GM12874 (cell line): ENCODE data around the gene MED12L.

Experiments used
- TF ChIP-seq, protein P1 (sequence below): IDR thresholded peaks from 2 replicates; pipeline ENCODE4 v1.5.1; 2011; ENCODE audit warnings: low read depth, mild to moderate bottlenecking, control low read depth, low read length, moderate library complexity; ENCODE audit not compliant: insufficient read depth

MED12L gene

DNA sequence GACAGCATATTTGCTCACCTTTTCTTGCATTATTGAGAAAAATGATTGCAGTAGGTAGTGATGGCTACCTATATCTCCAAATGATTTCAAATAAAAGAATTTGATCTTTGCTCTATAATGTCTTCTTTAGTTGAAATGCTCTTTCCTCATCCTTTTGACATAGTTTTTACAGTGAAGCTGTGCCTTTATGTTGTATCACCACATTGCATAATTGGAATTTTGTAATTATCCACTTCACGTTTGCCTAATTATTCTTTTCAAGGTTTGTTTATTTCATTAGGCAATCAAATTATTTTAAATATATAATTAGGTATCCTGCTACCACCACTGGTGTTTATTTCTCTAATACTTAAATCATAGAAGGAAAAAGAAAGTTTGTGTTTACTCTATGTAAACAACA lies 265.2 kb downstream of the MED12L start:
- TF ChIP-seq, protein P1, sequence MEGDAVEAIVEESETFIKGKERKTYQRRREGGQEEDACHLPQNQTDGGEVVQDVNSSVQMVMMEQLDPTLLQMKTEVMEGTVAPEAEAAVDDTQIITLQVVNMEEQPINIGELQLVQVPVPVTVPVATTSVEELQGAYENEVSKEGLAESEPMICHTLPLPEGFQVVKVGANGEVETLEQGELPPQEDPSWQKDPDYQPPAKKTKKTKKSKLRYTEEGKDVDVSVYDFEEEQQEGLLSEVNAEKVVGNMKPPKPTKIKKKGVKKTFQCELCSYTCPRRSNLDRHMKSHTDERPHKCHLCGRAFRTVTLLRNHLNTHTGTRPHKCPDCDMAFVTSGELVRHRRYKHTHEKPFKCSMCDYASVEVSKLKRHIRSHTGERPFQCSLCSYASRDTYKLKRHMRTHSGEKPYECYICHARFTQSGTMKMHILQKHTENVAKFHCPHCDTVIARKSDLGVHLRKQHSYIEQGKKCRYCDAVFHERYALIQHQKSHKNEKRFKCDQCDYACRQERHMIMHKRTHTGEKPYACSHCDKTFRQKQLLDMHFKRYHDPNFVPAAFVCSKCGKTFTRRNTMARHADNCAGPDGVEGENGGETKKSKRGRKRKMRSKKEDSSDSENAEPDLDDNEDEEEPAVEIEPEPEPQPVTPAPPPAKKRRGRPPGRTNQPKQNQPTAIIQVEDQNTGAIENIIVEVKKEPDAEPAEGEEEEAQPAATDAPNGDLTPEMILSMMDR: no peak

DNA sequence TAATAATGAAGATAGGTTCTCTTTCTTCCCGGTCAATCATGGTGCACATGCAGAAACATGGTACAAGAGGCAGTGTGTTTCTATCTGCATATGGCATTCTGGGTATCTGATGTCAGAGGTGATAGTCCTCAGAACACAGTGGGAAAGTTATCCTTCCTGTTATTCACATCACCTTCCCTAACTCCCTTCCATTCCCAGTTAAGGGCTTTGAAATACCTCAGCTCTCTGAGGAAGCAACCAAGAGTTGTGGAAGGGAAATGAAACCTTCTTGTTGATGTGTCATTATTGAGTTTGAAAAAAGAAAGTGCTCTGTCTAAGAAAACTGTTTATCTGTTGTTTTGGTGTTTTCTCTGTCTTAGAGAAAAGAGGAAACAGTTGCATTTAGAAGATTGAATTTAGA lies 265.8 kb downstream of the MED12L start:
- TF ChIP-seq, protein P1: no peak

DNA sequence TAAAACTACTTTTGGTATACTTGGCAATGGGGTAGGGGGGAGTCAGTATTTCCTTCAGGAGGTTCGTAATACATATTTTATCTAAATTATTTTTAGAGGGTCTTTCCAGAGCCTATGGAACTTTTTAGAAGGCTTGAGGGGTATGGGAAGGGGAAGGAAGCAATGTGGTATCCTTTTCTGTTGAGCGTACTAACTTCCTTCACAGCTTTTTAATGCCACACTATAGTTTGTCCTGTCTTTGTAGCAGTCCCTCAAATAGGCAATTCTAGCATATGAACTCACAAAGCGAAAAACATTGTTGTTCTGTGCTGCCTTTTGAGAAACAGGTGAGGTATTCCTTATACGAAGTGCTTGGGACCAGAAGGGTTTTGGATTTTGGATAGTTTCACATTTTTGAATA lies 266.2 kb downstream of the MED12L start:
- TF ChIP-seq, protein P1: no peak

DNA sequence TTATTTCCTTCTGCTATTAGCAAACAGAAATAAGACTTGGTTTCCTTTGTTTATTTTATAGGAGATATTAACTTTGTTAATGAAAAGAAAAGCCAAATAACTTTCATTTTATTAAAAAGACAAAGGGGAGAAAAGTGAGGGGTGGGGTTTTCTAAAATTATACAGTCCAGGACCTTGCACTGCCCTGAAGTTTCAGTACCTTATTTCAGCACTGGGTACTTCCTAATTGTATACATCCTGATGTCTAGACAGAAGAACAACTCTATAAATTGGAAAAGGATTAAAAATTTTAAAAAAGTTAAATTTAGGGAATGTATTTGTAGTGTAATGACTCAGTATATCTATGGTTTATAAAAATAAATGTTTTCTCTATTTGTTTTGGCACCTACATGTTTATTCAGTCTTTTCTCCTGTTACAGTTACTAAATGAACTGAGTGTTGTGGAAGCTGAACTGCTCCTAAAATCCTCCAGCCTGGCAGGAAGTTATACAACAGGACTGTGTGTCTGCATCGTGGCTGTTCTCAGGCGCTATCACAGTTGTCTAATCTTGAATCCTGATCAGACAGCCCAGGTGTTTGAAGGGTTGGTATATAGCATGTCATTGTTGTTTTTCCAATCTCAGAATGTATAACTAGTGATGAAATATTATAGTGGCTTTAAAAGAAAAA lies 271.5 kb downstream of the MED12L start:
- TF ChIP-seq, protein P1: no peak

DNA sequence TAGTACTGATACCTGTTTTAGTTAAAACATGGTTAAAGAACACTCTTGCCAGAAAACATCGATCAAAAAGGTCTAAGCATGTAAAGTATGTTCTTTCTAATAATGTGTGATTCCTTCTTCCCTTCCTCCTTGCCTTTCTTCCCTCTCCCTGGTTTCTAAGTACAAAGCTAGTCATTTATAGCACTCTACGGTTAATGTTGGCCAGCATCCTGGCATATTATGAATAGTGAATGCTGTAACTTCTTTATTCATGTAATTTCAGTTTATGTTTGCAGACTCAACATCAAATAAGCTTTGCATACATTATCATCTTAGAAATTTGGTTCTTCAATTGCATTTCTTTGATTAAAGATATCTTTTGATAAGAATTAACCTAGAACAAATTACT lies 272.0 kb downstream of the MED12L start:
- TF ChIP-seq, protein P1: no peak

DNA sequence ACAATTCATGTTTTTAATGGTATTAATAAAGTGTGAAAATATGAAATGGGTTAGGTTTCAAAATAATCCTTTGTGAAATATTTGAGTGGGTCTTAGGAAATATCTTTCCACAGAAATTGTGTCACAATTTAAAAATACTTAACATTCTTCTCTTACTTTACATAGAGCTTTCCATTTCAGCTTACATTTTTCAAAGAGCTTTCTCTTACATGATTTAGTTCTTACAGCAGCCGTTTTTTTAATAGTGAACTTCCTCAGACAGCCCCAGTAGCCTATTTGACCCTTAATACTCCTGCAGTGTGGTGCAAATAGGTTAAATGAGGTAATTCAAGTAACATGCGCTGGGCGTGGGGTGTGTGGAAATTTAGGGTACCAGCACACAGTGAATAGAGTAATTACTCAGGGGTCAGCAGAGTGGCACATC lies 277.3 kb downstream of the MED12L start:
- TF ChIP-seq, protein P1: no peak

DNA sequence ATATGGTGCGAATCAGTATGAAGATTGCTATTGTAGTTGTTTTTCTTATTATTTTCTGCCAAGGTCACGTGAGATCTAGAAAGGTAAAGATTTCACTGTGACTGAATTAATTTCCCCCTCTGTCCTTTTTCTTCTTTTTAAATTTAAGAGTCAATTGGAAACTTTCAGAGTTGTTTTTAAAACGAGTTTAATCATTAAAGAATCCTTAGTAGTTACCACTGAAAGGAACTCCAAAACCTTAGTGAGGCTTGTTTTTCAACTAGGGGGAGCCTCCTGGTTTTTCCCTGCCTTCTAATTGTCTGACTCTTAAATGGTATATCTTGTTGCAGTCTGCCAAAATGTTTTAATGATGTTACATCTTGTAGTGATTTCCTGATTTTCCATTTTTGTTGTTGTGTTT lies 281.5 kb downstream of the MED12L start:
- TF ChIP-seq, protein P1: no peak

DNA sequence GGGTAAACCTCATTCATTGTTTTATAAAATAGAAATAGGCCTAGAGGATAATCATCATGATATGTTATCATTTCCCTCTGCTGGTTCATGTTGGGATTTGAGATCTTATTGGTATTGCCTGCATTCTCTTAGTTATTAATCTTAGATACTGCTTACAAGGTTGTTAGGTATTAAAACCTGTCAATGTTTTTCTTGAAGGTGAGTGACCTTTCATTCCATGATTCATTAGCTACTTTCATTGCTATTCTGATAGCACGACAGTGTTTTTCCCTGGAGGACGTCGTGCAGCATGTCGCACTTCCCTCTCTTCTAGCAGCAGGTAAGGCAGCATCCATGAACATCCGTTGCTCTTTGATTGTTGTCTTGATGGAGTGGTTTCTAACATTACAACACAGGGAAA lies 282.0 kb downstream of the MED12L start:
- TF ChIP-seq, protein P1: no peak
